ENCODE data around the gene RAD21L1. TPM values are rescaled to one million over a fixed set of nuclear protein-coding genes. Genes with fewer than 3 reads are reported as not detected.

Gene RAD21L1
- total and polyA plus RNA-seq, 2 experiments from 2014 or later: not detected

DNA sequence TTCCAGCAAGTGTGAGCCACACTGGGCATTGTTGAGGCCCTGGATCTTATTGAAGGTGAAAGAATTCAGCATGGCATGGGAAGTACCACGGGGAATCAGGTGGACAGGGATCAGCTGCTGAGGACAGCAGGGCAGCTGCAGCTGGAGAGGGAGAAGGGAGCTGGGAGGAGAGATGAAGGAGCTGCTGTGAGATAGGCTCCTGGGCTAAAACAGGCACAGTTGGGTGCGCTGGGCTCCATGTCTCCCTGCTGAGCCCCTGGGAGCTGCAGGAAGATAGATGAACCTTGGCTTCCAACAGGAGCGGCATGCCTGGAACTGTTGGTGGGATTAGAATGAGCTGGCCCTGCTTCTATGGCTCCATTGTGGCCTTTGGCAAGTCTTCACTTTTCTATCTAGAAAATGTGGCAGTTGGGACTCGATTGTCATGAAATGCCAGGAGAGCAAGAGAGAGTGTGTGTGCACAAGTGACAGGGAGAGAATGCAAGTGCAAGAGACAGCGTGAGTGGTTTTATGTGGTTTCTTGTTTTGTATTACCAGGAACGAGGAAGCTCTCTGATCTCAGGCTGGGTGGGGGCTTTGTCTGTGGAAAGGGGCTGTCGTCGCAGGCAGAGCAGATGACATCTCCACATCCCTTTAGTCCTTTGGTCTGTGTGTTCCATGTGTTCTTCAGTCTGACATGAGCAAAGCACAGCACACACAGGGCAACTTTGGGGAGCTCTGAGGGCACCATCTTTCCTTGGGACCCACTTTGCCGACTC is 60.6 kb downstream of the RAD21L1 start:
- H3K4me1 ChIP-seq (ENCODE audit: insufficient read depth): no peaks in the 10 kb centered on the region
- DNase-seq (ENCODE audit: low spot score): no peak
- no peak overlapping the region for H3K4me2 ChIP-seq
- H3K27ac ChIP-seq: no peak overlapping the region
- H3K9me2 ChIP-seq (replicated peaks; ENCODE audit: insufficient read depth): no peaks in the 10 kb centered on the region
- no peaks in the 10 kb centered on the region for H3K9me3 ChIP-seq (ENCODE audit: low read depth)
- WGBS (ENCODE audit: low lambda C conversion rate, missing lambda C conversion rate): 84% methylated on average over 9 of the region's 9 CpGs
- H3K79me2 ChIP-seq: no peaks in the 10 kb centered on the region
- H4K20me1 ChIP-seq (ENCODE audit: insufficient read depth, poor library complexity, severe bottlenecking): no peaks in the 10 kb centered on the region
- TF ChIP-seq, protein P1, sequence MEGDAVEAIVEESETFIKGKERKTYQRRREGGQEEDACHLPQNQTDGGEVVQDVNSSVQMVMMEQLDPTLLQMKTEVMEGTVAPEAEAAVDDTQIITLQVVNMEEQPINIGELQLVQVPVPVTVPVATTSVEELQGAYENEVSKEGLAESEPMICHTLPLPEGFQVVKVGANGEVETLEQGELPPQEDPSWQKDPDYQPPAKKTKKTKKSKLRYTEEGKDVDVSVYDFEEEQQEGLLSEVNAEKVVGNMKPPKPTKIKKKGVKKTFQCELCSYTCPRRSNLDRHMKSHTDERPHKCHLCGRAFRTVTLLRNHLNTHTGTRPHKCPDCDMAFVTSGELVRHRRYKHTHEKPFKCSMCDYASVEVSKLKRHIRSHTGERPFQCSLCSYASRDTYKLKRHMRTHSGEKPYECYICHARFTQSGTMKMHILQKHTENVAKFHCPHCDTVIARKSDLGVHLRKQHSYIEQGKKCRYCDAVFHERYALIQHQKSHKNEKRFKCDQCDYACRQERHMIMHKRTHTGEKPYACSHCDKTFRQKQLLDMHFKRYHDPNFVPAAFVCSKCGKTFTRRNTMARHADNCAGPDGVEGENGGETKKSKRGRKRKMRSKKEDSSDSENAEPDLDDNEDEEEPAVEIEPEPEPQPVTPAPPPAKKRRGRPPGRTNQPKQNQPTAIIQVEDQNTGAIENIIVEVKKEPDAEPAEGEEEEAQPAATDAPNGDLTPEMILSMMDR (IDR thresholded peaks at IDR 0.05; ENCODE audit: poor library complexity): no peak
- no peak for TF ChIP-seq EZH2phosphoT487 (IDR thresholded peaks at IDR 0.05; ENCODE audit: low read depth, severe bottlenecking, unreplicated experiment)
- no peak for TF ChIP-seq EZH2 (IDR thresholded peaks at IDR 0.05; ENCODE audit: borderline replicate concordance)
- no peak overlapping the region for H3K4me3 ChIP-seq
- no peaks in the 10 kb centered on the region for H3K27me3 ChIP-seq
- H2AFZ ChIP-seq: no peak overlapping the region
- no peaks in the 10 kb centered on the region for H3K36me3 ChIP-seq (replicated peaks; ENCODE audit: insufficient read depth, low read depth)

DNA sequence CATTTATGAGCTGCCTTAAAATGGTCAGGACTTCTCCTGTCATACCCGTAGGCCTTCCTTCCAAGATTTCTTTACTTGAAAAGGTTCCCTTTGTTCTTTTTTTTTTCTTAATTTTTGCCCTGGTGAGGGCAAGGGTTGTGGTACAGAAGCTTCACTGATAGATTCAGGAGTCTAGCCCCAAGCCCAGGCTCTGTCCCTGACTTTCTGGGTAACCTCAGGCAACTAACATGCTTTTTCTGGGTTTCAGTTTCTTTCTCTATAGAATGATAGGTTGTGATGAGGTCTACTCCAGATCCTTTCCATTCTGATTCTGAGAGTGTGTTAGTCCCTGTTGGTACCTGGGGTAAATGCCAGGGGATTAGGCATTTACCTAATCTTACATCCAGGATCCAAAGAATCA is 61.5 kb downstream of the RAD21L1 start:
- H3K36me3 ChIP-seq (replicated peaks; ENCODE audit: insufficient read depth, low read depth): no peaks in the 10 kb centered on the region
- no peak overlapping the region for H3K27ac ChIP-seq
- no peaks in the 10 kb centered on the region for H3K27me3 ChIP-seq
- H3K4me2 ChIP-seq: no peak overlapping the region
- TF ChIP-seq EZH2 (IDR thresholded peaks at IDR 0.05; ENCODE audit: borderline replicate concordance): no peak
- TF ChIP-seq EZH2phosphoT487 (IDR thresholded peaks at IDR 0.05; ENCODE audit: low read depth, severe bottlenecking, unreplicated experiment): no peak
- TF ChIP-seq, protein P1 (IDR thresholded peaks at IDR 0.05; ENCODE audit: poor library complexity): no peak
- no peaks in the 10 kb centered on the region for H3K79me2 ChIP-seq
- no peaks in the 10 kb centered on the region for H3K4me1 ChIP-seq (ENCODE audit: insufficient read depth)
- no peak overlapping the region for H2AFZ ChIP-seq
- no peaks in the 10 kb centered on the region for H4K20me1 ChIP-seq (ENCODE audit: insufficient read depth, poor library complexity, severe bottlenecking)
- WGBS (ENCODE audit: low lambda C conversion rate, missing lambda C conversion rate): 67% methylated on average over 1 of the region's 1 CpG
- no peak for DNase-seq (ENCODE audit: low spot score)
- no peaks in the 10 kb centered on the region for H3K9me3 ChIP-seq (ENCODE audit: low read depth)
- no peak overlapping the region for H3K4me3 ChIP-seq
- no peaks in the 10 kb centered on the region for H3K9me2 ChIP-seq (replicated peaks; ENCODE audit: insufficient read depth)

DNA sequence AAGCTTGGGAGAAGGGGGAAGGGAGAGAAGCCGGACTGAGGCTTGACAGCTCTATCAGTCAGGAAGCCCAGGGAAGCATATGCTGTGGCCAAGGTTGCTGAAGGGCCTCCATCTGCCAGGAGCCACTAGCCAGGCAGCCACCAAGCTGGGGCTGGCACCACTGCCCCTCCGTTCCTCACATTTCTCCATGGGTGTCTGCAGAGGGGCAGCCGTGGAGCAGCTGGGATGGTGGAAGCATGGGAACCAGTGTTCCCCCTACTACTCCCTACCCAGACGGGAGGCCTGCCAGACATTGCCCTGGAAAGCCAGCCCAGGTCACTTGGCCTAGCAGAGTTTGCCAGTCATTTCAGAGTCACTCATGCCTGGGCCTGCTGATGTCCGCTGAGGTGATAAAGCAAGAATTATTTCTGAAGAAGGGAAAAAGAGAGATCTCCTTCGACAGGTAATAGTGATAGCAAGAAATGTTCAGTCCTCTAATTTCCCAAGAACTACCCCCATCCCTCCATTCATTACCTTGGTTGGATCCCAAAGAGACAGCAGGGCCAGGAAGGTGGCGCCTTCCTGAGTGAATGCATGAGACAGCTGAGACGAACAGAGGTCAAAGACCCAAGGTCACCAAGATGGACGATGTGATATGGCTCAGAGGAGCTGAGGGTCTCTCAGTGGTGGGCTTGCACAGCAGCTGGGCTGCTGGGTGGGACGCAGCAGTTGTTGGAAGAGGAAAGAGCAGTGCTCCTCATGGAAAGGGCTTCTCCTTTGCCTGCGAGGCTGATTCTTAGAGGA is 62.1 kb downstream of the RAD21L1 start:
- Histone ChIP-seq H3K4me1 (ENCODE audit: insufficient read depth) (no peaks in the 10 kb centered on the region), H3K27me3 (no peaks in the 10 kb centered on the region), H3K36me3 (replicated peaks; ENCODE audit: insufficient read depth, low read depth) (no peaks in the 10 kb centered on the region), H3K4me3 (no peak overlapping the region), H3K79me2 (no peaks in the 10 kb centered on the region), H2AFZ (no peak overlapping the region), H3K4me2 (no peak overlapping the region), H3K9me2 (replicated peaks; ENCODE audit: insufficient read depth) (no peaks in the 10 kb centered on the region), H3K27ac (no peak overlapping the region), H3K9me3 (ENCODE audit: low read depth) (no peaks in the 10 kb centered on the region), H4K20me1 (ENCODE audit: insufficient read depth, poor library complexity, severe bottlenecking) (no peaks in the 10 kb centered on the region)
- TF ChIP-seq, protein P1 (IDR thresholded peaks at IDR 0.05; ENCODE audit: poor library complexity): no peak
- TF ChIP-seq EZH2phosphoT487 (IDR thresholded peaks at IDR 0.05; ENCODE audit: low read depth, severe bottlenecking, unreplicated experiment) (no peak), EZH2 (IDR thresholded peaks at IDR 0.05; ENCODE audit: borderline replicate concordance) (no peak)
- 90% methylated on average over 11 of the region's 11 CpGs for WGBS (ENCODE audit: low lambda C conversion rate, missing lambda C conversion rate)
- no peak for DNase-seq (ENCODE audit: low spot score)
